H9 (cell line): ENCODE results near the gene MAGI3. TPM values are rescaled to one million over a fixed set of nuclear protein-coding genes. Genes with fewer than 3 reads are reported as not detected.

Source experiments
- DNase-seq: peaks from one replicate; pipeline ENCODE4 v3.0.0-alpha.2; 2017
- H2AFZ ChIP-seq: one replicate; pipeline ENCODE4 v1.6.1; 2013; ENCODE audit warnings: mild to moderate bottlenecking, low read length, control low read depth, moderate library complexity
- H2AK5ac ChIP-seq: 2 replicates; pipeline ENCODE4 v1.6.1; 2013; ENCODE audit warnings: low read length, control low read depth, mixed read lengths; ENCODE audit not compliant: insufficient read length
- H2BK120ac ChIP-seq: one replicate; pipeline ENCODE4 v1.6.1; 2013; ENCODE audit warnings: low read depth, mild to moderate bottlenecking, low read length, control low read depth, inconsistent platforms; ENCODE audit not compliant: poor library complexity, severe bottlenecking
- H2BK12ac ChIP-seq: 2 replicates; pipeline ENCODE4 v1.6.1; 2013; ENCODE audit warnings: low read length, control low read depth, mixed read lengths, low read depth; ENCODE audit not compliant: insufficient read length
- H2BK15ac ChIP-seq: 2 replicates; pipeline ENCODE4 v1.6.1; 2013; ENCODE audit warnings: low read depth, low read length, control low read depth
- H2BK20ac ChIP-seq: one replicate; pipeline ENCODE4 v1.6.1; 2013; ENCODE audit warnings: low read depth, mild to moderate bottlenecking, low read length, control low read depth, inconsistent platforms; ENCODE audit not compliant: poor library complexity, severe bottlenecking
- H2BK5ac ChIP-seq: 2 replicates; pipeline ENCODE4 v1.6.1; 2013; ENCODE audit warnings: low read length, control low read depth, mixed read lengths; ENCODE audit not compliant: insufficient read length
- H3K14ac ChIP-seq: 2 replicates; pipeline ENCODE4 v1.6.1; 2013; ENCODE audit warnings: low read length, control low read depth; ENCODE audit not compliant: insufficient read depth
- H3K18ac ChIP-seq: 2 replicates; pipeline ENCODE4 v1.6.1; 2013; ENCODE audit warnings: low read depth, mild to moderate bottlenecking, mixed read lengths, low read length, control low read depth; ENCODE audit not compliant: insufficient read length
- H3K23ac ChIP-seq: 2 replicates; pipeline ENCODE4 v1.6.1; 2013; ENCODE audit warnings: low read length, control low read depth, mixed read lengths, low read depth; ENCODE audit not compliant: insufficient read length
- H3K23me2 ChIP-seq: 2 replicates; pipeline ENCODE4 v1.6.1; 2013; ENCODE audit warnings: low read depth, mild to moderate bottlenecking, mixed read lengths, low read length, control low read depth; ENCODE audit not compliant: insufficient read length, poor library complexity, severe bottlenecking
- H3K27ac ChIP-seq: 2 replicates; pipeline ENCODE4 v1.5.1; 2013; ENCODE audit warnings: low read length, control low read depth, mixed read lengths, low read depth; ENCODE audit not compliant: insufficient read length
- H3K27me3 ChIP-seq: 2 replicates; pipeline ENCODE4 v1.6.1; 2013; ENCODE audit warnings: low read length, control low read depth, inconsistent platforms; ENCODE audit not compliant: insufficient read depth
- H3K4ac ChIP-seq: 2 replicates; pipeline ENCODE4 v1.6.1; 2013; ENCODE audit warnings: low read depth, mild to moderate bottlenecking, control low read depth, inconsistent platforms, low read length, moderate library complexity
- H3K4me1 ChIP-seq: 2 replicates; pipeline ENCODE4 v1.6.1; 2013; ENCODE audit warnings: low read length, control low read depth, inconsistent platforms; ENCODE audit not compliant: insufficient read depth
- H3K4me2 ChIP-seq: 2 replicates; pipeline ENCODE4 v1.6.1; 2013; ENCODE audit warnings: low read length, control low read depth, mixed read lengths; ENCODE audit not compliant: insufficient read length, insufficient read depth
- H3K56ac ChIP-seq: 2 replicates; pipeline ENCODE4 v1.6.1; 2013; ENCODE audit warnings: low read depth, mild to moderate bottlenecking, mixed read lengths, low read length, control low read depth; ENCODE audit not compliant: insufficient read length
- H3K79me1 ChIP-seq: 2 replicates; pipeline ENCODE4 v1.6.1; 2013; ENCODE audit warnings: low read depth, mild to moderate bottlenecking, moderate library complexity, low read length, control low read depth, inconsistent platforms; ENCODE audit not compliant: insufficient read depth, poor library complexity, severe bottlenecking
- H3K79me2 ChIP-seq: 2 replicates; pipeline ENCODE4 v1.6.1; 2013; ENCODE audit warnings: low read length, control low read depth, inconsistent platforms; ENCODE audit not compliant: insufficient read depth
- H3K9ac ChIP-seq: 2 replicates; pipeline ENCODE4 v1.6.1; 2013; ENCODE audit warnings: low read length, control low read depth, mixed read lengths; ENCODE audit not compliant: insufficient read length; ENCODE audit errors: extremely low read depth
- H3K9me3 ChIP-seq: one replicate; pipeline ENCODE4 v1.6.1; 2013; ENCODE audit warnings: low read depth, low read length, inconsistent platforms; ENCODE audit not compliant: control insufficient read depth
- H3T11ph ChIP-seq: one replicate; pipeline ENCODE4 v1.6.1; 2013; ENCODE audit warnings: mild to moderate bottlenecking, low read length, control low read depth, inconsistent platforms
- H4K20me1 ChIP-seq: one replicate; pipeline ENCODE4 v1.6.1; 2013; ENCODE audit not compliant: control insufficient read depth, insufficient read length, insufficient read depth
- H4K5ac ChIP-seq: 2 replicates; pipeline ENCODE4 v1.6.1; 2013; ENCODE audit warnings: low read depth, mild to moderate bottlenecking, mixed read lengths, low read length, control low read depth; ENCODE audit not compliant: insufficient read length
- H4K8ac ChIP-seq: replicated peaks from 2 replicates; pipeline ENCODE4 v1.6.1; 2013; ENCODE audit warnings: low read length, control low read depth, mixed read lengths, low read depth; ENCODE audit not compliant: insufficient read length
- H4K91ac ChIP-seq: 2 replicates; pipeline ENCODE4 v1.6.1; 2013; ENCODE audit warnings: low read depth, mild to moderate bottlenecking, moderate library complexity, mixed read lengths, low read length, control low read depth; ENCODE audit not compliant: insufficient read length
- H3K27ac Mint-ChIP-seq, 3 experiments: 2 replicates in 2 of 3; 3 replicates in 1 of 3; pipeline ENCODE4 v1.8.0; 2020 to 2021; ENCODE audit warnings: mixed read lengths in 3 of 3, mild to moderate bottlenecking in 1 of 3, moderate library complexity in 1 of 3
- H3K27me3 Mint-ChIP-seq: 2 replicates; pipeline ENCODE4 v1.8.0; 2021; ENCODE audit warnings: low read depth, mild to moderate bottlenecking, moderate library complexity, mixed read lengths
- H3K36me3 Mint-ChIP-seq, 3 experiments: 2 replicates in 2 of 3; 3 replicates in 1 of 3; pipeline ENCODE4 v1.8.0; 2020 to 2021; ENCODE audit warnings: low read depth in 3 of 3, mixed read lengths in 3 of 3; ENCODE audit not compliant: insufficient read depth in 1 of 3
- H3K4me1 Mint-ChIP-seq, 2 experiments: 2 replicates each; pipeline ENCODE4 v1.8.0; 2020; ENCODE audit warnings: mixed read lengths in 2 of 2
- H3K4me3 Mint-ChIP-seq, 2 experiments: 2 replicates in 1 of 2; 3 replicates in 1 of 2; pipeline ENCODE4 v1.8.0; 2020 to 2021; ENCODE audit warnings: mild to moderate bottlenecking in 2 of 2, mixed read lengths in 2 of 2, moderate library complexity in 1 of 2
- H3K9me3 Mint-ChIP-seq, 2 experiments: 2 replicates in 1 of 2; 3 replicates in 1 of 2; pipeline ENCODE4 v1.8.0; 2020; ENCODE audit warnings: mild to moderate bottlenecking in 2 of 2, mixed read lengths in 2 of 2, moderate library complexity in 1 of 2
- CTCF ChIP-seq: fragments of 200-600 bp; sonication (generic); conservative IDR thresholded peaks from 3 replicates; pipeline ENCODE4 v1.8.0; 2021; ENCODE audit warnings: antibody characterized with exemption, mild to moderate bottlenecking
- WGBS: extraction: QIAGEN DNeasy Blood & Tissue Kit; methylation state at CpG from one replicate; pipeline ENCODE4 v1.1.7; 2013; ENCODE audit warnings: missing lambda C conversion rate, low lambda C conversion rate, mixed read lengths; ENCODE audit not compliant: insufficient read length; ENCODE audit errors: extremely low coverage; 5-methylcytosine and 5-hydroxymethylcytosine counted together
- total RNA-seq: library from RNA; stranded (reverse); gene quantifications from 2 replicates; pipeline ENCODE4 v1.2.1, GENCODE V29; 2021

Gene MAGI3
- total RNA-seq, 1 experiment from 2014 or later, result 8.2 TPM

GRCh38 chr1:113543110-113543509, 152.8 kb downstream of the MAGI3 start:
- H3K4me1 ChIP-seq, result no peaks in the 10 kb centered on the region
- H3K4me2 ChIP-seq, result no peak overlapping the region
- H2BK15ac ChIP-seq, result no peak overlapping the region
- Mint-ChIP-seq H3K27ac (no peak overlapping the region; a peak in 1 of 7 replicates), H3K27me3 (no peaks in the 10 kb centered on the region), H3K4me3 (no peak overlapping the region), H3K9me3 (no peaks in the 10 kb centered on the region), H3K4me1 (peaks cover 10 to 13% of the 10 kb centered on the region in 2 experiments), H3K36me3 (no peaks in the 10 kb centered on the region)
- H3K27ac ChIP-seq, result no peak overlapping the region
- no peak overlapping the region for H3T11ph ChIP-seq
- no peak for TF ChIP-seq CTCF
- no peaks in the 10 kb centered on the region for H3K27me3 ChIP-seq
- no peak overlapping the region for H3K56ac ChIP-seq
- H2BK20ac ChIP-seq, result no peak overlapping the region
- no peak overlapping the region for H3K23ac ChIP-seq
- no peaks in the 10 kb centered on the region for H4K20me1 ChIP-seq
- WGBS, result no CpG with 5 or more reads among the region's 1 CpG
- no peak overlapping the region for H3K18ac ChIP-seq
- no peak overlapping the region for H2BK12ac ChIP-seq
- H2BK120ac ChIP-seq, result no peak overlapping the region
- H2AK5ac ChIP-seq, result no peak overlapping the region
- no peak overlapping the region for H2AFZ ChIP-seq
- H2BK5ac ChIP-seq, result no peak overlapping the region
- H4K8ac ChIP-seq, result no peak overlapping the region
- H4K91ac ChIP-seq, result no peak overlapping the region
- H3K79me1 ChIP-seq, result no peaks in the 10 kb centered on the region
- H3K23me2 ChIP-seq, result no peaks in the 10 kb centered on the region
- H4K5ac ChIP-seq, result no peak overlapping the region
- no peak for DNase-seq
- no peak overlapping the region for H3K14ac ChIP-seq
- H3K9ac ChIP-seq, result no peak overlapping the region
- H3K4ac ChIP-seq, result no peak overlapping the region
- H3K79me2 ChIP-seq, result no peaks in the 10 kb centered on the region
- no peaks in the 10 kb centered on the region for H3K9me3 ChIP-seq
